Activated gamma-delta T cell (primary cell): ENCODE results near the gene METTL18.

Source experiments
- DNase-seq: peaks from one replicate; lab custom pipeline; 2025; lab: John Stamatoyannopoulos, UW

METTL18 gene

GRCh38 chr1:169785267-169785666, 9.4 kb downstream of the METTL18 start:
- no peak for DNase-seq

- no peak for DNase-seq
Observed at GRCh38 chr1:169784102-169784501, 10.6 kb downstream of the METTL18 start.

GRCh38 chr1:169782596-169782995, 12.1 kb downstream of the METTL18 start:
- DNase-seq, result no peak

DNA sequence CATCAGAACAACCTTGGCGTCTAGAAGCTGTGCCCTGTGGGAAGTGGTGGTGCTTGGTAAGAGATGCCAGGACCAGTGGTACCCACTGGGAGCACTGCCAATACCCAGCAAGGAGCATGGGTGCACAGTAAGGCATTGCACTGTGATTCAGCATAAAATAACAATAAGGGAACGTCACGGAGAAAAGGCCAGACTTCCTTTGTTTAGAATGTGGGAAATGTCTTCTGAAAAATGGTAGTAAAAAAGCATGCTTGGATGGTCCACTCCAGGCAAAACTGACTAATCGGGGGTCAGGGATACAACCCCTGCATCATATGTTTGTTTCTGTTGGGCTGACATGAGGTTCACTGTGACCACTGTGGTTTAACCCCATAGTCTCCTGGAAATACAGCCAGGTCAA, 14.7 kb downstream of the METTL18 start:
- DNase-seq, result no peak

GRCh38 chr1:169779150-169779549, 15.6 kb downstream of the METTL18 start:
- DNase-seq, result no peak

- no peak for DNase-seq
Observed at GRCh38 chr1:169776440-169776839, 18.3 kb downstream of the METTL18 start.

DNA sequence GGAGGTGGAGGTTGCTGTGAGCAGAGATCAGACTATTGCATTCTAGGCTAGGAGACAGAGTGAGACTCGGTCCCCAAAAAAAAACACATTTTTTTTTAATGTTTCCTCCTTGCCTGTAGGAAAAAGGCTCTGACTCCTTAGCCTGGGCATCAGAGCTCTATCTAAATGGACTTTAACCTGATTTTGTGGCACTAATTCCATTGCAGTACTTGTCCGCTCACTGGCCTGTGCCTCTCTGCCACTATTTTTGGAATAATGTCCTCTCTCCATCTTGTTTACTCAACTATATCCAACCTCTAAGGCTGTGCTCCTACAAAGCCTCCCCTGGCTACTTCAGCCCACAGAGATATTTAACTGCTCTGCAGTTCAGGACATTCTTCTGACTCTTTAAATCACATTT, 26.5 kb downstream of the METTL18 start:
- DNase-seq, result no peak

GRCh38 chr1:169765580-169766331, 29.0 kb downstream of the METTL18 start:
- DNase-seq, result no peak

DNA sequence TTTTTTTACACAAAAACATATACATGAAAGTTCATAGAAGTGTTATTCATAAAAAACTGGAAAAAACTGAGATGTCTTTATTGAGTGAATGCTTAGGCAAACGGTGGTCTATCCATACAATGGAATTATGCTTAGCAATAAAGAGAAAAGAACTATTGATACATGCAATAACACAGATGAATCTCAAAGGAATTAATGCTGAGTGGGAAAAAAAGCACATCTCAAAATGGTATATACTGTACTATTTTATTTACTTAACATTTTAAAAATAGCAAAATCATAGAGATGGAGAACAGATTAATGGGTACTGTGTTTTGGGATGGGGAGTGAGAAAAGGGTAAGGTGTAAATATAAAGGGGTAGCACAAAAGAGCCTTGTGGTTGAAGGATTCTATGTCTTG, 29.8 kb downstream of the METTL18 start:
- no peak for DNase-seq

GRCh38 chr1:169762699-169763098, 32.0 kb downstream of the METTL18 start:
- no peak for DNase-seq

- DNase-seq, result no peak
Observed at GRCh38 chr1:169759038-169759437, 35.7 kb downstream of the METTL18 start.

DNA sequence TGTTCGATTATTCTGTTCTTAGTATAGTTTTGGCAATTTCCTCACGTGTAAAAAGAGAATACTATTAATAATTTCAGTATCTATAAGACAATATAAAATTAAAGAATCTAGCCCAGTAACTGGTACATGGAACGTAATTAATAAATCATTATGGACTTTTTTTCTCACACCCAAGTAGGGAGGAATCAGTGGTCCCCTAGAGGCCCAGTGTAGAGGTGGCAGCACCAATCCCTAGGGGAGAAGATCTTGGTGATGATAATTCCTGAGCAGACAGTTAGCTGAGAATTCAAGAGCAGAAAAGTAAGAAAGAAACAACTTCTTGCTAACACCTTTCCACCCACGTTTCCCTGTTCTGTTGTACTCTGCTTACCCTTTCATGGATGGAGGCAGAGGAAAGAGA, 41.2 kb downstream of the METTL18 start:
- no peak for DNase-seq

DNA sequence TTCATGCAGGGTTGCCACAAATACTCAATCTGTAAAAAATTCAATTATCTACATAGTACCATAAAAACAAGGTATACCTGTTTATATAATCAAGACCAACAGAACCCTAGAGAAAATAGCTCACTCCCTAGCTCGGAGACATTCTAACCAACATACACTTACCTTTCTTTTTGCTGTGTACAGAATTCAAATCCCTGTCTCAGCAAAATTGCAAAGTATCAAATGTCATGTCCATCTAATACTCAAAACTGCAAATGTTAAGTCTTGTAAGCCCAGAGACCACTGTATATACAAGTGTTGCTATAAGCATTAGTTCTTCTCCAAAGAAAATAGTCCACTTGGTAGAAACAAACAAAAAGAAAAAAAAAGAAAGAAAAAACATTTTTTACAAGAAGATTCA, 44.7 kb downstream of the METTL18 start:
- DNase-seq, result no peak

- no peak for DNase-seq
Observed at GRCh38 chr1:169746550-169746949, 48.2 kb downstream of the METTL18 start.

DNA sequence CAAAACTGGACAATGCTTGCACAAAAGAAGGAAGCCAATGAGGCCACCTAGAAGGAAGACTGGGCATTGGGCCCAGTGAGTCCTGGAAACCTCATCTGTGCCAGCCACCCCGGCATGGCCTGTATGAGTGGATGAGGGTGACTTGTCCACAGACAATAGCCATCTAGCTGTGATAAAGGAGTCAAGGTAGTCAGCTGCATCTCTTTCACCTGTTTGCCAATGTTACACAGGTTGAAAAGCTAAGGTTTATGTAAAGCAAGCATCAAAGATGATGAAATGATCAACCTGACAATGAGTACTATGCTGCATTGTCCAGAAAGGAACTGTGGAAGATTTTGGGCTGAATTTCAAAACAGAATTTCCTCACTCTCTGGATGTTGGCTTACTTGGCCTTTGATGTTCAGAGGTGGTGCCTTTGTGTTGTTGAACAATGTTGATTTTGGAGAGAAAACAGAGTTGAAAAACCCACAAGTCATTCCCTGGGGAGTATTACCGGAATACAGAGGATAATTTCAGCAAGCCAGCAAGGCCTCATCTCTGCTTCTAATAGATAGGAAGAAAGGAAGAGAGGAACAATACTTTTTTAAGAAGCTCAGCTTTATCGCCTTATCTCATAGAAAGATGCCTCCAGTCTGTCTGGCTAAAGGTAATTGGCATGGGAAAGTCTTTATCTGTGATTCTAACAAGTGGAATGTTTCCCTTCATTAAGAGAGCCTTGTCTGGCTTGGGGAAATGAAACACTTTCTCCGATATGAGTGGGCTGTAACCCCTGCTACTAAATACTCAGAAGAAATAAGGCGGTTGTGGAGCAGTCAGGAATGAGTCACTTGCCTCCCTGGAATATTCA, 49.5 kb downstream of the METTL18 start:
- DNase-seq, result no peak
